Activated CD8-positive, alpha-beta T cell treated with anti-CD3 and anti-CD28 coated beads for 36 hours (primary cell): ENCODE data around the gene CAMK1D. TPM values are rescaled to one million over a fixed set of nuclear protein-coding genes. Genes with fewer than 3 reads are reported as not detected.

Experiments
- ATAC-seq: fragments of 200-7000 bp; cut with Tn5 transposase; one replicate; pipeline ENCODE4 v1.10.0; 2021; ENCODE audit warnings: mild to moderate bottlenecking, moderate library complexity
- CTCF ChIA-PET: fragments of 350-600 bp; sonication (Branson Sonifier 250); formaldehyde crosslinking; loops from one replicate; lab custom pipeline; 2021; ENCODE audit warnings: antibody characterized with exemption; lab: Charles Lee
- POLR2A ChIA-PET: fragments of 350-600 bp; sonication (Branson Sonifier 250); formaldehyde crosslinking; loops from one replicate; lab custom pipeline; 2021; ENCODE audit warnings: antibody characterized with exemption; lab: Charles Lee
- DNase-seq: peaks from one replicate; pipeline ENCODE4 v3.0.0-alpha.2; 2020
- H3K27ac Mint-ChIP-seq: one replicate; pipeline ENCODE4 v1.8.0; 2021; ENCODE audit warnings: mild to moderate bottlenecking, mixed read lengths
- H3K27me3 Mint-ChIP-seq: one replicate; pipeline ENCODE4 v1.8.0; 2021; ENCODE audit warnings: mixed read lengths
- H3K36me3 Mint-ChIP-seq: one replicate; pipeline ENCODE4 v1.8.0; 2021; ENCODE audit warnings: low read depth, mixed read lengths
- H3K4me1 Mint-ChIP-seq: one replicate; pipeline ENCODE4 v1.8.0; 2021; ENCODE audit warnings: low read depth, mixed read lengths
- H3K4me3 Mint-ChIP-seq: one replicate; pipeline ENCODE4 v1.8.0; 2021; ENCODE audit warnings: mild to moderate bottlenecking, moderate library complexity, mixed read lengths
- H3K9me3 Mint-ChIP-seq: one replicate; pipeline ENCODE4 v1.8.0; 2021; ENCODE audit warnings: mixed read lengths
- intact Hi-C: fragments of 100-400 bp; cut with micrococcal nuclease; formaldehyde crosslinking; loops from one replicate; pipeline ENCODE4 v1.10.0; 2022
- total RNA-seq, 2 experiments: library from RNA; stranded (reverse); gene quantifications; one replicate each; pipeline ENCODE4 v1.2.3, GENCODE V29; 2021
- TF ChIP-seq, protein P1 (sequence below): fragments of 200-600 bp; IDR thresholded peaks from one replicate; pipeline ENCODE4 v1.8.0; 2022; ENCODE audit warnings: antibody characterized with exemption, mild to moderate bottlenecking

The CAMK1D gene
- total RNA-seq, 2 experiments from 2014 or later: 13.8 TPM

DNA sequence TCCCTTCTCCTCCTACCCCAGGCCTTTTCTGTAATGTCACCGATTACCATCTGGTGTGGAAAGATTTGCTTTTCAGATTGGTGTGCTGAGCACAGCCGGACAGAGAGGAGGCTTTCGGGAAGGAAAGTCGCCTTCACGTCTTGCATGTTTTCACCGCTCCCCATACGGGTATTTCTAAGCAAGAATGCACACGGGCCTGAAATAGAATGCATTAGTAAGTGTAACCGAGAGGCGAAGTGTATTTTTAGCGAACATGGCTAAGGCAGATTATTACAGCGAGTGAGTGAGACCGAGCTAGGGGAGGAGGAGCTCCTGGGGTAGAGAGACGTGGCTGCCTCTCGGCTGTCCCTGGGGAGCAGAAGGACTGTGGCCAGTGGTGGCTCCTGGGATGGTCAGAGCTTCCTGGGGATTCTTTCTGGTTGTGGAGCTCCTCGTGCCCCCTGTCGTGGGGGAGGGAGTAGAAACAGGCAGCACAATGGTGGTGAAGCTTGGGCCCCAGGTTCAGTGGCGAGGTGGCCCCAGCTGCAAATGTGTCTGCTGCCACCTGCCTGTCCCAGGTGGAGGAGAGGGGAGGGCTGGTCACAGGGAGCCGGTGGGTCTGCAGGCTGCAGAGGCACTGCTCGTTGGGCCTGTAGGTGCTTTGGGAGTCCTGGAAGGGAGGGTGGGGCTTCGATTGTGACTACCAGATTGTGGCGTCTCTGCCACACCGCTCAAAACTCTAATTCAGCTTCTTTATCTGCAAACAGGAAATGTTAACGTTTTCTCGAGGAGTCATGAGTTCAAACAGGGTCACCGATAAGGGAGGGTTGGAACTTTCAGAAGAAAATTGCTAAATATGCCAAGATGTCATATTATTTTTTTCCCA, 135.8 kb downstream of the CAMK1D start:
- ChIA-PET CTCF (interaction anchor here (1.1 to 2.6 kb wide), 5 partner anchors 11 to 270 kb away, joined by 3 to 13 read pairs (median 6); partner anchors contain the start of gene CAMK1D), POLR2A (interaction anchor here (1.0 to 1.1 kb wide), 2 partner anchors 8 to 16 kb away, joined by 3 to 5 read pairs; no protein-coding TSS in a partner anchor)
- ATAC-seq (peak; percentile 80), DNase-seq (peak; percentile 54)
- H3K4me1 Mint-ChIP-seq: peaks cover 25% of the 10 kb centered on the region
- H3K27ac Mint-ChIP-seq: peak overlapping the region; percentile 56
- TF ChIP-seq, protein P1, sequence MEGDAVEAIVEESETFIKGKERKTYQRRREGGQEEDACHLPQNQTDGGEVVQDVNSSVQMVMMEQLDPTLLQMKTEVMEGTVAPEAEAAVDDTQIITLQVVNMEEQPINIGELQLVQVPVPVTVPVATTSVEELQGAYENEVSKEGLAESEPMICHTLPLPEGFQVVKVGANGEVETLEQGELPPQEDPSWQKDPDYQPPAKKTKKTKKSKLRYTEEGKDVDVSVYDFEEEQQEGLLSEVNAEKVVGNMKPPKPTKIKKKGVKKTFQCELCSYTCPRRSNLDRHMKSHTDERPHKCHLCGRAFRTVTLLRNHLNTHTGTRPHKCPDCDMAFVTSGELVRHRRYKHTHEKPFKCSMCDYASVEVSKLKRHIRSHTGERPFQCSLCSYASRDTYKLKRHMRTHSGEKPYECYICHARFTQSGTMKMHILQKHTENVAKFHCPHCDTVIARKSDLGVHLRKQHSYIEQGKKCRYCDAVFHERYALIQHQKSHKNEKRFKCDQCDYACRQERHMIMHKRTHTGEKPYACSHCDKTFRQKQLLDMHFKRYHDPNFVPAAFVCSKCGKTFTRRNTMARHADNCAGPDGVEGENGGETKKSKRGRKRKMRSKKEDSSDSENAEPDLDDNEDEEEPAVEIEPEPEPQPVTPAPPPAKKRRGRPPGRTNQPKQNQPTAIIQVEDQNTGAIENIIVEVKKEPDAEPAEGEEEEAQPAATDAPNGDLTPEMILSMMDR: no peak
- no peaks in the 10 kb centered on the region for H3K9me3 Mint-ChIP-seq
- intact Hi-C loops: no loop called here
- H3K27me3 Mint-ChIP-seq: no peaks in the 10 kb centered on the region
- H3K4me3 Mint-ChIP-seq: no peak overlapping the region
- H3K36me3 Mint-ChIP-seq: no peaks in the 10 kb centered on the region

DNA sequence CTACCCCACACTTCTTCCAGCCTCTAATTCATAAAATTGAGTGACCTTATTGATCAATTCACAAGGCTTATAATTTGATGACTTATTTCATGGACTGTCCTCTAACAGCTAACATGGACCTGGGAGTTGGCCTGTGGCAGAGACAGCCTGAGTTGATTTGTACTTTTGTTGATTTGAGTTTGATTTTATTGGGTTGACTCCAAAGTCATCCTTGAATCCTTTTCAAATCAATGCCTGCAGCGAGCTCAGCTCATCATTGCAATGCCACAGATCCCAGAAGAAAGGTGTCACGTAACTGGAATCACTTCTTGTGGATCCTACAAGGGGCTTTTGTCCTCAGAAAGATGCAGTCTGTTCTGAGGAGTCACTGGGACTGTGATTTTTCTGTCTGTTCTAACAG, 138.0 kb downstream of the CAMK1D start:
- Mint-ChIP-seq H3K9me3 (no peaks in the 10 kb centered on the region), H3K36me3 (no peaks in the 10 kb centered on the region), H3K27ac (no peak overlapping the region), H3K4me1 (peaks cover 28% of the 10 kb centered on the region), H3K4me3 (no peak overlapping the region), H3K27me3 (no peaks in the 10 kb centered on the region)
- CTCF ChIA-PET: interaction anchor here (0.9 to 1.3 kb wide), 2 partner anchors 15 to 16 kb away, joined by 3 read pairs; no protein-coding TSS in a partner anchor
- POLR2A ChIA-PET: no interaction called here
- ATAC-seq (no peak), DNase-seq (no peak)
- intact Hi-C loops: no loop called here
- TF ChIP-seq, protein P1: no peak

DNA sequence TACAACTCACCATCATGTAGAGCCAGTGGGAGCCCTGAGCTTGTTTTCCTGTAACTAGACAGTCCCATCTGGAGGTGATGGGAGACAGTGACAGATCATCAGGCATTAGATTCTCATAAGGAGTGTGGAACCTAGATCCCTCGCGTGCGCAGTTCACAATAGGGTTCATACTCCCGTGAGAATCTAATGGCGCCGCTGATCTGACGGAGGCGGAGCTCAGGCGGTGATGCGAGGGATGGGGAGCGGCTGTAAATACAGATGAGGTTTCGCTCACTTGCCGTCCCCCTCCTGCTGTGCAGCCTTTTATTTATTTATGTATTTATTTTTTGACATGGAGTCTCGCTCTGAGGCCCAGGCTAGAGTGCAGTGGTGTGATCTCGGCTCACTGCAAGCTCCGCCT, 139.3 kb downstream of the CAMK1D start:
- ATAC-seq: no peak
- TF ChIP-seq, protein P1: no peak
- intact Hi-C loops: no loop called here
- Mint-ChIP-seq H3K4me1 (peaks cover 25% of the 10 kb centered on the region), H3K27me3 (no peaks in the 10 kb centered on the region), H3K36me3 (no peaks in the 10 kb centered on the region), H3K27ac (no peak overlapping the region), H3K9me3 (no peaks in the 10 kb centered on the region), H3K4me3 (no peak overlapping the region)
- POLR2A ChIA-PET: no interaction called here
- CTCF ChIA-PET: interaction anchor here (1.0 to 1.1 kb wide), 2 partner anchors 11 to 168 kb away, joined by 3 to 4 read pairs; no protein-coding TSS in a partner anchor
- no peak for DNase-seq

DNA sequence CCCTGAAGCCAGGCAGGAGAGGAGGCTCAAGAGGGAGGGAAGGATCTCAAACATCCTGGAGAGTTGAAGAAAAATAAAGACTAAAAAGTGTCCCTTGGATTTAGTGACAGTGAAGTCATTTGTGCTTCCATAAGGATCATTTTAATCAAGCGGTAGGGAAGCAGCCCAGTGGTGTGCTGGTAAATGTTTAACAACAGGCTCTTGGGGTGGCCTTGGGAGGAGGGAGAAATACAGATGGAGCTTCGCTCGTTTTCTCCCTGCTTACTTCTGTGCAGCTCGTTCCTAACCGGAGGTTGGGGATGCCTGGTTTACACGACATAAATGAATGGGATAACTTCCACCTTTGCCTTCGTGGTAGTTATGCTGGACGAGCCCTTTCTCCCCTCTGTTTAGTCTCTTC, 140.0 kb downstream of the CAMK1D start:
- no peak overlapping the region for H3K27ac Mint-ChIP-seq
- peaks cover 22% of the 10 kb centered on the region for H3K4me1 Mint-ChIP-seq
- H3K9me3 Mint-ChIP-seq: no peaks in the 10 kb centered on the region
- CTCF ChIA-PET: interaction anchor here (1.0 to 1.1 kb wide), 2 partner anchors 10 to 167 kb away, joined by 3 to 4 read pairs; no protein-coding TSS in a partner anchor
- H3K27me3 Mint-ChIP-seq: no peaks in the 10 kb centered on the region
- TF ChIP-seq, protein P1: no peak
- H3K4me3 Mint-ChIP-seq: no peak overlapping the region
- POLR2A ChIA-PET: no interaction called here
- ATAC-seq (no peak), DNase-seq (no peak)
- no peaks in the 10 kb centered on the region for H3K36me3 Mint-ChIP-seq
- intact Hi-C loops: no loop called here

GRCh38 chr10:12489806-12490205, 140.5 kb downstream of the CAMK1D start:
- Mint-ChIP-seq H3K4me3 (no peak overlapping the region), H3K9me3 (no peaks in the 10 kb centered on the region), H3K27me3 (no peaks in the 10 kb centered on the region), H3K36me3 (no peaks in the 10 kb centered on the region), H3K4me1 (peaks cover 21% of the 10 kb centered on the region), H3K27ac (no peak overlapping the region)
- DNase-seq: no peak
- intact Hi-C loops: no loop called here
- TF ChIP-seq, protein P1: no peak
- ChIA-PET CTCF (interaction anchor here (1.0 to 1.1 kb wide), 2 partner anchors 10 to 167 kb away, joined by 3 to 4 read pairs; no protein-coding TSS in a partner anchor), POLR2A (no interaction called here)
- no peak for ATAC-seq
